GM23338 (cell line): ENCODE measurements around the gene NPEPL1.

Source experiments
- CREB1 ChIP-seq: fragments of 250-450 bp; sonication (Bioruptor Pico); IDR thresholded peaks from 2 replicates; pipeline ENCODE4 v1.5.0; 2020; ENCODE audit warnings: low read depth, mild to moderate bottlenecking, moderate library complexity
- CTCF ChIP-seq, 2 experiments: fragments of 200-600 bp in 1 of 2; sonication (generic) in 1 of 2; conservative IDR thresholded peaks; 2 replicates each; pipeline versions ENCODE4 v1.5.1 to v1.6.1; 2016 to 2017; ENCODE audit warnings: antibody characterized with exemption in 2 of 2, low read depth in 2 of 2, mild to moderate bottlenecking in 2 of 2, moderate library complexity in 1 of 2
- EZH2 ChIP-seq: fragments of 200-600 bp; sonication (generic); IDR thresholded peaks from one replicate; pipeline ENCODE4 v1.8.0; 2017; ENCODE audit warnings: antibody characterized with exemption, mild to moderate bottlenecking, low read depth; ENCODE audit not compliant: unreplicated experiment
- EZH2phosphoT487 ChIP-seq: fragments of 200-600 bp; sonication (generic); IDR thresholded peaks from one replicate; pipeline ENCODE4 v1.8.1; 2018; ENCODE audit warnings: antibody characterized with exemption; ENCODE audit not compliant: unreplicated experiment
- POLR2AphosphoS5 ChIP-seq: IDR thresholded peaks from 2 replicates; pipeline ENCODE4 v1.6.1; 2016; ENCODE audit warnings: antibody characterized with exemption, low read depth

GRCh38 chr20:58717278-58718091 is 24.9 kb downstream of the NPEPL1 start:
- TF ChIP-seq EZH2phosphoT487 = no peak
- no peak for TF ChIP-seq CREB1
- no peak for TF ChIP-seq CTCF (conservative IDR thresholded peaks at IDR 0.05; ENCODE audit: low read depth in 2 of 2)
- TF ChIP-seq POLR2AphosphoS5 = no peak
- no peak for TF ChIP-seq EZH2
